Adrenal gland (tissue), 5 donors: Measurements from ENCODE around the gene CHMP5.

Experiments
- POLR2A ChIP-seq, 2 donors: fragments of 450-650 bp; IDR thresholded peaks; one replicate each; pipeline ENCODE4 v1.6.1; 2017; ENCODE audit warnings: antibody characterized with exemption in 2 of 2, mild to moderate bottlenecking in 2 of 2, moderate library complexity in 1 of 2
- TF ChIP-seq, protein P1 (sequence below), 6 experiments: fragments of 450-650 bp in 4 of 6; fragments of 200-600 bp in 2 of 6; sonication (generic) in 1 of 6; IDR thresholded peaks; 1 replicate in 5 of 6; 2 replicates in 1 of 6; pipeline versions ENCODE4 v1.5.1 to v1.8.0; 2016 to 2021; ENCODE audit warnings: antibody characterized with exemption in 6 of 6, mild to moderate bottlenecking in 2 of 6, moderate library complexity in 1 of 6
- donor health status: DM: no; HTN: no; CAD: no.

DNA sequence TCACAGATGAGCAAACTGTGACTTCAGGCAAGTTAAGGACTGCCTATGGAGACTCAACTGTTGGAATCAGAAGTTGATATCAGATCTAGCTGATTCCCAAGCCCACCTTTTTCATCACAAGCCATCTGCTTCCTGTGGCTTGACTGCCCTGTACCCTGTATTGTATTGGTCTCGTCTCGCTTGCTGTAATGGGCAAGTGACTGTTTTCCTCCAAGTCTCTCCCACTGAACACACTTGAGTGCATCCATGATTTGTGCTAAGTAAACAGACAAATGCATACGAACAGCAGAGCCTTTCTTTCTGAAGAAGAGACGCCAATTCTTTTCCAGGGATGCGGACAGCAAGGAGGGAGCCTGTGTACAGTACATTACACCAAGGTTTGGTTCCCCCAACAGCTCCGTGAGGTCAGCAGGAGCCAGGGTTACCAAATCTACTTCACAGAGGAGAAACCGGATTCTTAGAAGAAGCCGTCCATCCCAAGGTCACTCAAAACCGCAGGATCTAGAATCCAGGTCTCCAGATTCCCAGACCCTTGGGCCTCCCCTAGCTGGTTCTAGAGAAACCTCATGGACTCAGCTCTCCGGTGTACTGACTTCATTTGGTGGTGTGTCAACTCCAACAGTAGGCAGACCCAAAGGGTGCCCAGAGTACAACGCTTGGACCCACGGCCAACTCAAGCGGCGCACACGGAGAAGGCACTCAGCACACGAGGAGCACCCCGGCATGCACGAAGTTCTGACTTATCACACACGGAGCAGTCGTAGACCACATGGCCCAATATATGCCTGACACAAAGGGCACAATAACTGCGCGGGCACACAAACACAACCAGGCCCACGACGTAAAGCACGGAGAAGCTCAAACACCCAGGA is 1.5 kb upstream of the CHMP5 start:
- TF ChIP-seq, protein P1, sequence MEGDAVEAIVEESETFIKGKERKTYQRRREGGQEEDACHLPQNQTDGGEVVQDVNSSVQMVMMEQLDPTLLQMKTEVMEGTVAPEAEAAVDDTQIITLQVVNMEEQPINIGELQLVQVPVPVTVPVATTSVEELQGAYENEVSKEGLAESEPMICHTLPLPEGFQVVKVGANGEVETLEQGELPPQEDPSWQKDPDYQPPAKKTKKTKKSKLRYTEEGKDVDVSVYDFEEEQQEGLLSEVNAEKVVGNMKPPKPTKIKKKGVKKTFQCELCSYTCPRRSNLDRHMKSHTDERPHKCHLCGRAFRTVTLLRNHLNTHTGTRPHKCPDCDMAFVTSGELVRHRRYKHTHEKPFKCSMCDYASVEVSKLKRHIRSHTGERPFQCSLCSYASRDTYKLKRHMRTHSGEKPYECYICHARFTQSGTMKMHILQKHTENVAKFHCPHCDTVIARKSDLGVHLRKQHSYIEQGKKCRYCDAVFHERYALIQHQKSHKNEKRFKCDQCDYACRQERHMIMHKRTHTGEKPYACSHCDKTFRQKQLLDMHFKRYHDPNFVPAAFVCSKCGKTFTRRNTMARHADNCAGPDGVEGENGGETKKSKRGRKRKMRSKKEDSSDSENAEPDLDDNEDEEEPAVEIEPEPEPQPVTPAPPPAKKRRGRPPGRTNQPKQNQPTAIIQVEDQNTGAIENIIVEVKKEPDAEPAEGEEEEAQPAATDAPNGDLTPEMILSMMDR (IDR thresholded peaks at IDR 0.05), result no peak
- peak in 1 of 2 donors; percentile 13 for TF ChIP-seq POLR2A (IDR thresholded peaks at IDR 0.05)
